ENCODE measurements around the gene SLCO3A1. TPM values are rescaled to one million over a fixed set of nuclear protein-coding genes. Genes with fewer than 3 reads are reported as not detected.

The SLCO3A1 gene
- 12.8 and 23.4 TPM in 2 replicates for total RNA-seq (2014; rRNA removed; shearing (Covaris generic); ENCODE audit: low replicate concordance)

- in situ Hi-C loops (cut with HindIII; ENCODE audit: low pct_unique_long_range_greater_than_20kb, low sequenced_read_pairs), result no loop called here
- peak; percentile 83 for DNase-seq (ENCODE audit: low read depth)
Measured at GRCh38 chr15:91853511-91853947, at the start of gene SLCO3A1. TSS of gene SLCO3A1 (plus strand) at chr15:91853708.

GRCh38 chr15:91807122-91807521 lies 46.4 kb upstream of the SLCO3A1 start:
- in situ Hi-C loops (cut with HindIII; ENCODE audit: low pct_unique_long_range_greater_than_20kb, low sequenced_read_pairs), result no loop called here

GRCh38 chr15:91813924-91814323 lies 39.6 kb upstream of the SLCO3A1 start:
- in situ Hi-C loops (cut with HindIII; ENCODE audit: low pct_unique_long_range_greater_than_20kb, low sequenced_read_pairs), result no loop called here
- DNase-seq (ENCODE audit: low read depth), result no peak

More at GRCh38 chr15:91807122-91807521, 46.4 kb upstream of the SLCO3A1 start:
- no peak for DNase-seq (ENCODE audit: low read depth)

DNA sequence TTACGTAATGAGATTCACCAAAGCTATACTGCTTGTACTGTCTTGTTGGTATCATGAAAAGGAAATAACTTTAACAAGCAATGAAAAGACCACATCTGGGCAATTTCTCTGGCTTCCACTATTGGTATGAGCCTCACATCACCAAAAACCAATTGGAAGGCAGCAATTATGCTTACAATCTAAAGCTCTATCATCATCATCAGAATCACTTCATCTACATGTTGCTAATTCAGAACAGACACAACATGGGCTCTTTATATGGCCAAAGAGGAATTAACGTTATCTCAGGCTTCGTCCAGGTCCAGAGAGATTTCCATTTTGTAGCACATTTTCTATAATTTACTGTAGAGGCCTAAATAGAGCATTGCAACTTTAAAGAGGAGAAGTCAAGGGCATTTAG lies 36.6 kb upstream of the SLCO3A1 start:
- in situ Hi-C loops (cut with HindIII; ENCODE audit: low pct_unique_long_range_greater_than_20kb, low sequenced_read_pairs), result no loop called here
- no peak for DNase-seq (ENCODE audit: low read depth)

- in situ Hi-C loops (cut with HindIII; ENCODE audit: low pct_unique_long_range_greater_than_20kb, low sequenced_read_pairs), result no loop called here
Measured at GRCh38 chr15:91821458-91821857, 32.0 kb upstream of the SLCO3A1 start.

DNA sequence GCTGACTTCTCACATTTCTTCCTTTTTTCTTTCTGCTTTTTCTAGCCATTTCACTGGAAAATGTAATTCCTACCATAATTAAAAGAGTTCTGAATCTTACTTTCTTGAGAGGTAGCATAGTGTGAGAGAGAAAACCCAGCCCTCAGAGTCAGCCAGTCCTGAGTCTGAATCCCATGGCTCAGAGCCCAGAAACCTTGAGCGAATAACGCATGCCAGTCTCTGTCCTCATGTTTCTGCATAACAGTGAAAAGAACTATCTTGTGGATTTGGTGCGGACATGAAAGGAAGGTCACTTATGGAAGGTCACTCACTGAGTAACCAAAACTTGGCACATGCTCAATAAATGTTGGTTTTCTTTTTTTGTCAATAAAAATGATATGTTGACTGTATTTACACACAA lies 29.3 kb upstream of the SLCO3A1 start:
- no peak for DNase-seq (ENCODE audit: low read depth)
- in situ Hi-C loops (cut with HindIII; ENCODE audit: low pct_unique_long_range_greater_than_20kb, low sequenced_read_pairs), result no loop called here

More at GRCh38 chr15:91821458-91821857, 32.0 kb upstream of the SLCO3A1 start:
- no peak for DNase-seq (ENCODE audit: low read depth)

DNA sequence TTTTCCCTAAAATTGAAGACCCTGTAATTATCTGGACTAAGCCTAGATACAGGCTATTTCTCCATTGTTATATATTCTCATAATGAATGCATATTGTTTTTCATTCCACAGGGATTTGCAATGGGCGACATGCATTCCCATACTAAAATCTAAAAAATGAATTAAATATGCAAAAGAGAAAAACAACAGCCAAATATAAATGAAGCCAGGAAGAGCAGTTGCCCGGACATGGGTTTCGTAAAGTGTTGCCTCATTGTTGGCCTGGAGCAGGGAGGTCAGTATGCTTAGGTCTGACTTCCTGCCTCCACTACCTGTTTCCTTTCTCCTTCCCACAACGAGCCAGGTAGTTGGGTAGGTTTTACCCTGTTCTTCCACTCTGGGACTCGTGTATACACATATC lies 27.1 kb upstream of the SLCO3A1 start:
- in situ Hi-C loops (cut with HindIII; ENCODE audit: low pct_unique_long_range_greater_than_20kb, low sequenced_read_pairs), result no loop called here
- DNase-seq (ENCODE audit: low read depth), result no peak

GRCh38 chr15:91833056-91833455 lies 20.5 kb upstream of the SLCO3A1 start:
- no peak for DNase-seq (ENCODE audit: low read depth)
- in situ Hi-C loops (cut with HindIII; ENCODE audit: low pct_unique_long_range_greater_than_20kb, low sequenced_read_pairs), result no loop called here

GRCh38 chr15:91839867-91840266 lies 13.6 kb upstream of the SLCO3A1 start:
- in situ Hi-C loops (cut with HindIII; ENCODE audit: low pct_unique_long_range_greater_than_20kb, low sequenced_read_pairs), result no loop called here
- DNase-seq (ENCODE audit: low read depth), result no peak

- no peak for DNase-seq (ENCODE audit: low read depth)
- in situ Hi-C loops (cut with HindIII; ENCODE audit: low pct_unique_long_range_greater_than_20kb, low sequenced_read_pairs), result no loop called here
Measured at GRCh38 chr15:91841861-91842260, 11.6 kb upstream of the SLCO3A1 start.

DNA sequence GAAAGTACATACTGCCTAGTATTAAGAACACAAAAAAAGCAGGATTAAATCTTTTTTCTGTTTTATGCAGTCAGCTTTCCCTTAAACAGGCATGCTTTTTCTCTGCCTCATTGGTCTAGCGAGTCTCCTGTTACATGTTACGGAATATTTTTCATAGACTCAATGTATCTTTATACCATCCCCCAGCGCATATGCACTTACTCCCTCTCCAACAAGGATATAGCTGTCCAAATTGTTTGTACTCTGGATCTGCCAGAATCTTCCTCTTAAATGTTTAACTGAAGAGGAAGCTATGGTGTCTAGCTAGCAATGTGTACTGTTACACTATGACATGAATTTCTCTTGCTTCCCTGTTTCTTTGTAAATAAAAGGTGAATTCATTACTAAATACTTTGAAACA lies 9.2 kb upstream of the SLCO3A1 start:
- in situ Hi-C loops (cut with HindIII; ENCODE audit: low pct_unique_long_range_greater_than_20kb, low sequenced_read_pairs), result no loop called here
- no peak for DNase-seq (ENCODE audit: low read depth)

GRCh38 chr15:91844928-91845327 lies 8.6 kb upstream of the SLCO3A1 start:
- DNase-seq (ENCODE audit: low read depth), result no peak
- in situ Hi-C loops (cut with HindIII; ENCODE audit: low pct_unique_long_range_greater_than_20kb, low sequenced_read_pairs), result no loop called here

DNA sequence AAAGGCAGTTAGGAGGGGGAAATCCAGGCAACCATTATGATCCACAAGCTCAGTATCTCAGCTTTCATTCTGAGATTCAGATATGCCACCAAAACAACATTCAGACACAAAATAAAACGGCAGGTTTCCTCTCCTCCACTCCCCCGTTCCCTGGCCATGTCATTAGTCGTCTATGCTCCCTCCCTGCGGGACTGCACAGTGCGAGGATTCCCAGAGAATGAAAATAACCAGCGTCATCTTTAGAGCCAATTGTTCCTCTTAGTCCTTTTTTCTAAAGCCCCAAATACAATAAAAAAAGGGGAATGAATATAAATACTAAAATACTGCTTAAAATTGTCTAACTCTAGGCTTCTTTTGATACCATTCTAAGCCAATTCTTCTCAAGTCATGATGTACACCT lies 7.8 kb upstream of the SLCO3A1 start:
- in situ Hi-C loops (cut with HindIII; ENCODE audit: low pct_unique_long_range_greater_than_20kb, low sequenced_read_pairs), result no loop called here
- no peak for DNase-seq (ENCODE audit: low read depth)

GRCh38 chr15:91849180-91849579 lies 4.3 kb upstream of the SLCO3A1 start:
- in situ Hi-C loops (cut with HindIII; ENCODE audit: low pct_unique_long_range_greater_than_20kb, low sequenced_read_pairs), result no loop called here

DNA sequence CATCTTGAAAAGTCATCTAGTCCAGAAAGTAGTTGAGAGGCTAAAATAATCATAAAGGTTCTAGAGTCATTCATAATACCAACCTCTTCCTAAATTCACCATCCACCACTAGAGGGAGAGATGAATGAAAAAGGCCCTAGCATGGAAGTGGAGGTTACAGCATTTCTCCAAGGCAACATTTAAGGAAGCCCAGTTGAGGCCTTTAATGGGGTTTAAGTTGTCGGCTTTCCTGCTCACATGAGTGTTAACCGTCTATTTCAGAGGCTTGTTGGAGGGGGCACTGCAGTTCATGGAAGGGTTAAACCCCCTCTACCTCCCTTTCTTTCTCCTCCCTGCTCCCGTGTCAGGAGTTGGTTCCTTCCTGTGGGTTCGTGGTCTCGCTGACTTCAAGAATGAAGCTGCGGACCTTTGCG lies 3.8 kb upstream of the SLCO3A1 start:
- in situ Hi-C loops (cut with HindIII; ENCODE audit: low pct_unique_long_range_greater_than_20kb, low sequenced_read_pairs), result no loop called here

More at GRCh38 chr15:91849180-91849579, 4.3 kb upstream of the SLCO3A1 start:
- DNase-seq (ENCODE audit: low read depth), result no peak

DNA sequence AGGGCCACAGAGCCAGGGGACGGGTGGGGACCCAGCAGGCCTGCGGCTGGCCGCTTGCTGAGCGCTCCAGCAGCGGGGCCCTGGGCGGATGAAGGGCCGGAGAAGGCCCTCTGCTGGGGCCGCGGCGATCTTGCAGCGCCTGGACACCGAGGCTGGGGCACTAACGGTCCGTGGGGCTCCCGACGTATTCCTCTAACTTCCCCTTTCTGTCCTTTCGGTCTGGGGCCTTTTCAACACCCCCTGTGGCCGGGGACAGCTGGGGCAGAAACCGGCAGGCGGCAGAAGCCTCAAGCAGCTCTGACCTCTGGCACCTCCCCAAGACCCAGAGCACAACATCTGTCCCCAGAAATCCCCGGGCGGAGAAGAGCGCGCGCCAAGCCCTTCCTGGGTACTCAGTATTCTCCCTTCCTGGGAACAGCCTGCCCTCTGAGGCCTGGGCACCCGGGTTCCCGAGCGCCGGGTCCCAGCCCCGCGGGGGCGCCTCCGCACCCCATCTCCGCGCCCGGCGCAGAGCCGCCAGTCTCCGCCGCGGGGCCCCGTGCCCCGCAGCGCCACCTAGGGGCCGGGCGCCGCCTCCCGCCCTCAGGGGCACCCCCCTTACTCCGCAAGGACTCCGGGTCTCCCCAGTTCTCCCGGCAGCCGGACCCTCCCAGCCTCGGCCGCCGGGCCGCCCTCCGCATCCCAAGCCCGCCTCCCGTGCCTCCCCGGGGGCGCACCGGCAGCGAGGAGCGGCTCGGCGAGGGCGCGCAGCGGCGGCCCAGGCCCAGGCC lies 582 bp upstream of the SLCO3A1 start:
- in situ Hi-C loops (cut with HindIII; ENCODE audit: low pct_unique_long_range_greater_than_20kb, low sequenced_read_pairs), result no loop called here
- DNase-seq (ENCODE audit: low read depth), result peak; percentile 82

More for the DNA sequence above, 3.8 kb upstream of the SLCO3A1 start:
- DNase-seq (ENCODE audit: low read depth), result peak; percentile 46

- in situ Hi-C loops (cut with HindIII; ENCODE audit: low pct_unique_long_range_greater_than_20kb, low sequenced_read_pairs), result no loop called here
- peak; percentile 60 for DNase-seq (ENCODE audit: low read depth)
Measured at GRCh38 chr15:91853948-91854638, 585 bp downstream of the SLCO3A1 start.

DNA sequence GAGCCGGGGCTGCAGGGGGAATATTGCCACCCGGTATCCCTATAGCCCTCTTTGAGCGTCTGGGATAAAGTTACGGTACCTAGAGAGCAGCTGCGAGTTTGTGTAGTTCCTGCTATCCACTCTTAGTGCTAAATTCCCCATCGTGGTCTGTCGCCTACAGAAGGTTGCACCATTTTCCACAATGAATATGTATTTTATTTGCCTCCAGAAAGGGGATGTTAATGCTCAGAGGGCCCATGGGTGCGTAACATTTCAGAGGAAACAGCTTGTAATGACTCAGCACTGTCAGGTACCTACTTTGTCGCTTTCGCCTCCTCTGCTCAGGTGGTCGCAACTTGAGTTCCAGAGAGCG lies 1.1 kb downstream of the SLCO3A1 start:
- in situ Hi-C loops (cut with HindIII; ENCODE audit: low pct_unique_long_range_greater_than_20kb, low sequenced_read_pairs), result no loop called here

DNA sequence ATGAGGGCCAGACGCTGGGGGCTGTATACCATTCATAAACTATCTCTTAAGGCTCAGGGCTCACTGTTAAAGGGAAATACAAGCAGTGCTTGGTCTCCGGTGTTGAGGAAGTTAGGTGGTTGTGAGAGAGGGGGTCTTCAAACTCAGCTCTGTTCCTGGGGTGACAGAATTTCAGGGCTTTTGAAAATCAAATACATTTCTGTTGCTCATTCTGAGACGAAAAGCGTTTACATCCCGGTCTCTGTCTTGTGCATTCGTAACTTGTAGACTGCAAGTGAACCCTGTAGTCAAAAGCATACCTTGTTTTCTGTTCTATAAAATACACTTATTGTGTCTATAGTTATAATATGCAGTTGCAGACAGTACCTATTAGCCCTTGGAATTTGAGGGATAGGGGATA lies 1.7 kb downstream of the SLCO3A1 start:
- in situ Hi-C loops (cut with HindIII; ENCODE audit: low pct_unique_long_range_greater_than_20kb, low sequenced_read_pairs), result no loop called here
- no peak for DNase-seq (ENCODE audit: low read depth)

More for the DNA sequence above, 1.1 kb downstream of the SLCO3A1 start:
- DNase-seq (ENCODE audit: low read depth), result peak; percentile 58
